HG03520 (cell line): ENCODE measurements around the gene PLEKHG4B.
"Not testable (repeated sequence)": the region's sequence is repeated elsewhere in the genome, so short reads cannot be mapped to it uniquely, and the experiment has no call there.

Experiments
- ATAC-seq: cut with Tn5 transposase; IDR thresholded peaks from one replicate; pipeline ENCODE4 v1.9.1; 2021; ENCODE audit warnings: mild to moderate bottlenecking, moderate library complexity; ENCODE audit not compliant: unreplicated experiment

Gene PLEKHG4B

GRCh38 chr5:154826-155225 is 62.9 kb downstream of the PLEKHG4B start:
- no peak for ATAC-seq

DNA sequence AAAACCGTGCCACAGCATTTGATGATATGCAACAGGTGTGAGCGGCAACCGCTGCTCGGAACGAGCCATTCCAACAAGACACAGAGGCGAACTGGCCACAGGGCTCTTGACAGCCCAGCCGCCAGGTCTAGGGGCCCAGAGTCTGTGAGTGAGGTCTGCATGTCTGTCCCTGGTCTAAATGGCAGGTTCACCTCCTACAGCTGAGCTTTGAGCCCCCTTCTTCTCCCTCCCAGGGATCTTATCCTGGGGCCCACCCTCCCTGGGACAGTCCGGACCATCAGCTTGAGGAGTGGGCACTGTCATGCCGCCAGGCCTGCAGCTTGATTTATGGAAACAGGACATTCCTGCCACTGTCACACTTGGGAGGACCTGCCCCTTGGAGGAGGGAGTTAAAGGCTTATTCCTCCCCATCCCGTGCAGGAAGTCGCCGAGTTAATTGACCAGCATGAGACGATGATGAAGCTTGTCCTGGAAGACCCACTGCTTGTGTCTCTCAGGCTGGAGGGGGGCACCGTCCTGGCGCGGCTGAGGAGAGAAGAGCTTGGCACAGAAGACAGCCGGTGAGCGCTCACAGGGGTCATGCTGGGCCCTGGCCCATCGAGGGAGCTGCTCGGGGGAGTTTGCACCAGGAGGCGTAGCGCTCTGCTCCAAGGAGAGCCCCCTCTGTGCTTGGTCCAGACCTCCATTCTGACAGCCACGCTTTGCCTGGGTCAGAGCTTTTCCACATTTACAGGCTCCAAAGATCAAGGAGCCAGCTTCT is 63.9 kb downstream of the PLEKHG4B start:
- no peak for ATAC-seq

DNA sequence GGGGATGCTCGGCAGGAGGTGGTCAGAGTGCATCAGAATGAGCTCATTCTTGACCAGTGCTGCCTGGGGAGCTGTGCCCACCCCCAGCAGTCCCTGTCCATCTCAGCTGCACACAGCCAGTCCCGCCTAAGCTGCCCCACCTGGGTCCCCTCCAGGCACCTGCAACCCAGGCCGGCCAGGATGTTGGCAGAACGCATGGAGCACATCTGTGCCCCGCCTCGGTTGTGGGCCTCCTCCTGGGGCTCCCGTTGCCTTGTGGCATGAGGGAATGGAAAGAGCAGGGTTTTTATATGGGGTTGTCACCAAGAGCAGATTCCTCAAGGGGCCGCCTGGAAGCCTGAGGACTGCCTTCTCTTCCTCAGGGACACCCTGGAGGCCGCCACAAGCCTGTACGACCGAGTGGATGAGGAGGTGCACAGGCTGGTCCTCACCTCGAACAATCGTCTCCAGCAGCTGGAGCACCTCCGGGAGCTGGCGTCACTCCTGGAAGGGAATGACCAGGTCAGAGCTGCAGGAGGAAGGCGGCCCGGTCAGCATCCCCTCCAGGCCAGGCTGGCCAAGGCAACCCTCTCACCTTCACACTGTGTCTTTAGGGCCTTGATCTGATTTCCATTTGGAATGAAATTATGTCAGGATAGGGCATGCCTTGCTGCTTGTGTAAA is 64.6 kb downstream of the PLEKHG4B start:
- no peak for ATAC-seq

DNA sequence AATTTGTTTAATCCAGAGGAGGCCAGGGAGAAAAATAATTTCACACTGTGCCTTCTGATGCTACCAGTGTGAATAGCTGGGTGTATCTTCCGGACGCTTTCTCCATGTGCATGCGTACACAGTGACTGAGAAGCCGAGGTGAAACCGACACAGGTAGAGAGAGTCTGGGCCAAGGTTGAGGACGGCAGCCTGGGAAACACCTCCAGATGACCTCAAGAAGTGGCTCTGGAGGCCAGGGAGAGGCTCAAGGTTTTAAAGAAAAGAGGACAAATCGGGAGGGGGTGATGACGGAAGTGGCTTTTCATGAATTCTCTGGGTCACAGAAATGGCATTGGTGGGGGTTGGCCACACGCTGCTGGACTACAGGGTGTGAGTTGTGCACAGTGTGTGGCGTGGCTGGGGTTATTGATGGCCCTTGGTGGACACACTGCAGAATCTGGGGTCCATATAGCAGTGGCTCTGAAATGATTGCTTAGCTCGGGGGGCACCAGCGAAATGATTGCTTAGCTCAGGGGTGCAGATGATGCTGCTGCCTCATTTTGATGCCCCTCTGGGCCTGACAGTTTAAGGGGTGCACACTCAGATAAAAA is 65.3 kb downstream of the PLEKHG4B start:
- ATAC-seq: no peak

DNA sequence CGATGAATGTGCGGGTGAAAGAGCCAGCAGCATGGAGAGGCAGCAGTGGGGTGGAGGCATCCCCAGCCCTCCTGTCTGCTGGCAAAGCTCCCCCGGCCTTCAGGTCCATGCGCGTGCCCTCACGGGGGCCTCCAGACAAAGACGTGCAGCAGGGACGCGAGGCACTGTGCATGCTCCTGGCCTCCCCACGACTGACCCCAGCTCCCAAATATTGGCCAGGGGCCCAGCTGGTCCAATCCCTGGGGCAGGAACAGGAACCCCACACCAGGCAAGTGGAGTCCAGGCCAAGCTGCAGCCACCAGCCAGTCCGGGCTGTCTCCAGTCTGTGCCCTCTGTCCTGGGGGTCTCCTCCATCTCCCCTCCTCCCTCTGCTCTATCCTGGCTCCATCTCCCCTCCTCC is 65.8 kb downstream of the PLEKHG4B start:
- no peak for ATAC-seq

DNA sequence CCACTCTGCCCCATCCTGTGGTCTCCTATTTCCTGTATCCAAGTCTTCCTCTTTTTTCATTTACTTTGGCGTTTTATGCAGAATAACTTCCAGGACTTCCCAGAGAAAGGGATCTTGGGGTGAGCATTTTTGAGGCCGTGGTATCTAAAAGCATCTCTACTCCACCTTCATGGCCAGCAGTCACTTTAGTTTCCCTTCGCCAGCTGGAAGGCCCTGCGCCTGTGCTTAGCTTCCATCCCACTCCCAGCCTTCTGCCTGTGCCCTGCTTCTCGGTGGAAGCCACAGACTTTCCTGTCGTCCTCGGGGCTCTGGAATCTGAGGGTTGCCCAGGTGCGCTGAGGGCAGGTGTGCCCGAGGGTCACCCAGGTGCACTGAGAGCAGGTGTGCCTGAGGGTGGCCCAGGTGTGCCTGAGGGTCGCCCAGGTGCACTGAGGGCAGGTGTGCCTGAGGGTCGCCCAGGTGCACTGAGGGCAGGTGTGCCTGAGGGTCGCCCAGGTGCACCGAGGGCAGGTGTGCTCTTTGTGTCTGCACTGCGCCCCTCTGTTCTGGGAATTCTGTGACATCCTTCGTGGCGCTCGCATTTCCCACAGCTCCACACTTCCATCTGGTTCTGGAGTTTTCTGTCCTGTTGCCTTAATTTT is 67.0 kb downstream of the PLEKHG4B start:
- no peak for ATAC-seq

- ATAC-seq: no peak
Measured at GRCh38 chr5:159448-160172, 67.6 kb downstream of the PLEKHG4B start.

GRCh38 chr5:160173-160510 is 68.2 kb downstream of the PLEKHG4B start:
- ATAC-seq: no peak

DNA sequence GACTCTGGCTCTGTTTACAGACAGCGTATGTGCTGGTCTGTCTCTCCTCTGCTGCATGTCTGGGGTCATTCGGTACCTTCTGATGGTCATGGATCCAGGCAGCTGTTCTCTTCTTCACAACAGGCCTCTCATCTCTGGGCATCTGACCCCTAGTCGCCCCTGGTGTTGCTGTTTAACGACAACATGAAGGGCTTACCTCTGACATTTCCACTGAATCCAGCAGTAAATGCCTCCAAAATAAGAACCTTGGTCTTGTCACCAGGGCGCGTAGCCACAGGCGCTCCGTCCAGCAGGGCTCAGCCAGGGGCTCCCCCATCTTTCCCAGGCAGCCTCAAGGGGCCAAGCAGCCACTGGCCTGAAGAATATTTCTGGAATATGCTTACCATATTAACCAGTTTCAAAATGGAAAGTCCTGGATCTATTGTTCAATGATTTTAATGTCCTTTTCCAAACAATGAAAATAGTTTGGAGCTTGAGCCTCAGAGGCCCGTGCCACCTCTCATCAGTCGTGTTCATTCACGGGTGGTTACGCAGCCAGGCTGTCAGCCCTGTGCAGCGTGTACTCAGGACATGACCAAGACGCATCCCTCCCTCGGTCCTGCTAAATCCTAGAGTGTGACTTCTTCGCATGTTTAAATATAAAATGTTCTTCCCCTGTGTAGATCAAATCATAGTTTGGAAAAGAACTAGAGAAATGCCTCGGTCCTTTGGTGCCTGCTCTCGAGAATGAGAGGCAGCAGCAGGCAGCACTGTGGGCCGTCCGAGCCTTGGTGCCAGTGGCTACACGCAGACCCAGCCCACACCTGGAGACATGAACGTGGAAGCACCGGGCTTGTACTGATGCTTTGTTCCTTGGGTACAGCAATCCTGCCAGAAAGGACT is 69.2 kb downstream of the PLEKHG4B start:
- ATAC-seq: no peak

DNA sequence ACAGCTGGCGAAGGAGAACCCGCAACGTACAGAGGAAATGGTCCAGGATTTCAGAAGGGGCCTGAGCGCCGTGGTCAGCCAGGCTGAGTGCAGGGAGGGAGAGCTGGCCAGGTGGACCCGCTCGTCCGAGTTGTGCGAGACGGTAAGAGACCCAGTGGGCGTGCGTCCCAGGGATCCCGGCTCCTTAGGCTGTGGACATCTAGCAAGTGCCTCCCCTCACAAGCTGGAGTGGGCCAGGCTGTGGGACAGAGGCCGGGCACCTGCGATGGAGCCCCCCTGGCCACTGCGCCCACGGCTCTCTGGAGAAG is 69.8 kb downstream of the PLEKHG4B start:
- no peak for ATAC-seq

DNA sequence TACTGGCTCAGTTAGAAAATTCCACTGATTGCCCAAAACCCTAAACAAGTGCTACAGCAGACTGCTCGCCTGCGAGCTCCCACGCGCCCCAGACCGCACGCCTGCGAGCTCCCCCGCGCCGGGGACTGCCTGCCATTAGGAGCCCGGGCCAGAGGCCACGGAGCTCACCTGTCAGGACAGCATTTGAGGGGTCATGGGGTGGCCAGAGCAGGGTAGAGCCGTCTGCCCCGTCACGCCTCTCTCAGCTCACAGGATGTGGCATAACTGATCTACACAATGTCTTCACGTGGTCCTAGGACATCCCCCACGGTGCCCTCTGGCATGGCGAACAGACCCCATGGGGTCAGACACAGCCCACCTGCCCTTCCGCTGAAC is 70.2 kb downstream of the PLEKHG4B start:
- no peak for ATAC-seq

GRCh38 chr5:162565-163337 is 70.8 kb downstream of the PLEKHG4B start:
- no peak for ATAC-seq

- no peak for ATAC-seq
Measured at GRCh38 chr5:163338-163620, 71.3 kb downstream of the PLEKHG4B start.

DNA sequence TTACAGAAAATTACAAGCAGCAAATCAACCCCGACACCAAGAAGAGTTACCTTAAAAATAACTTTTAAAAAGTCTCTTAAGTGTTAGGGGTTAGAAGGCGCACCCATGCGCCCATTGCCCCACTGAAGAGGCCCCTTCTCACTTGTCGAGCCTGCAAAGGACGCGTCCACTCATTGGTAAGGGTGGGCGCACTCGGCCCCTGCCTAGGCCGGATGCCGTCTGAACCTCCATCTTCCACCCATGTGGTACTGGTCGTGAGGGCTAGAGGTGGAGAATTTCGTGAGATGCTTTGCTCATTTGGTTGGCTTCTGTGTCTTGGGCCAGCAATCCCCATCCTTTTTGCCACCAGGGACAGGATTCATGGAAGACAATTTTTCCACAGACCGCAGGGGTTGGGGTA is 71.9 kb downstream of the PLEKHG4B start:
- ATAC-seq: no peak

DNA sequence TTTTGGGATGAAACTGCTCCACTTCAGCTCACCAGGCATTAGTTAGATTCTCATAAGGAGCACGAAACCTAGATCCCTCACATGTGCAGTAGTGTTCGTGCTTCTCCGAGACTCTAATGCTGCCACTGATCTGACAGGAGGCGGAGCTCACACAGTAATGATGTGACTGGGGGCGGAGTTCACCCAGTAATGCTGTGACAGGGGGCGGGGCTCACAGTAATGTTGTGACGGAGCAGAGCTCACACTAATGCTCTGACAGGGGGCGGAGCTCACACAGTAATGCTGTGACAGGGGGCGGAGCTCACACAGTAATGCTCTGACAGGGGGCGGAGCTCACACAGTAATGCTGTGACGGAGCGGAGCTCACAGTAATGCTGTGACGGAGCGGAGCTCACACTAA is 72.3 kb downstream of the PLEKHG4B start:
- ATAC-seq: no peak

GRCh38 chr5:164783-165182 is 72.8 kb downstream of the PLEKHG4B start:
- ATAC-seq: not testable (repeated sequence)

GRCh38 chr5:166441-167372 is 74.7 kb downstream of the PLEKHG4B start:
- no peak for ATAC-seq

DNA sequence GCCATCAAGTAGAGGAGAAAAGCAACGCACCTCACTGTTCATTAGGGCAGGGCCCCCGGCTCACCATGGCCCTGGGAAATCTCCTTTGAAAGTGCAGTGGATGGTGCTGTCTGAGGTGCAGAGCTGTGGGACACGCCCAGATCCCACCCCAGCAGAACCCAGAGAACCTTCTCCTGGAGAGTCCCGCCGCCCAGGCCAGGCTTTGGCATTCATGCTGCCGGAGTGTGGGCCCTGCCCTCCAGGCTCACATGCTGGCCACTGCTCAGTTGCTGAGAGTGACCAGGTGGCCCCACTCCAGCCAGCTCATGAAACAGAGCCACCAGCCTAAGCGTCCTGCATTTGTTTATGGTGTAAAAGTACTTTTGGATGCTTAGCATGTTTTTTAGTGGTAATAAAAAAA is 75.5 kb downstream of the PLEKHG4B start:
- no peak for ATAC-seq
